ENCODE measurements around the gene LAMC1.

DNA sequence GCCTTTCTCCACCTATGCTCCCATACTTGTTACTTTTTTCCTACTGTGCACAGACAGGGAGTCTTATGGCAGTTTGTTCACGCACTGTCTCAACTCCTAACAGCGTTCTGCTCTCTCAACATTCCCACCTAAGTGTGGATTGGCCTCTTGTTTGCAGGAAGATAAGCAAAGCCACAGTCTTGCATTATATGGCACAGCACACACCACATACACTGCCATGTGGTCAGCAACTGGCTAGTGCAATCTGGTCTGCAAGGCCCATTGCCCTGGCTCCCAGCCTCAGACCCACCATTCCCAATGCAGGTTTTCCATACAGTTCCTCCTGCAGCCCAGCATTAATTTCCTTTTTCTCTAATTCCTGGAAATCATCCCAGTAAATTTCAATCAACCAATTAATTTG, 124.5 kb downstream of the LAMC1 start:
- TF ChIP-seq, protein P1, sequence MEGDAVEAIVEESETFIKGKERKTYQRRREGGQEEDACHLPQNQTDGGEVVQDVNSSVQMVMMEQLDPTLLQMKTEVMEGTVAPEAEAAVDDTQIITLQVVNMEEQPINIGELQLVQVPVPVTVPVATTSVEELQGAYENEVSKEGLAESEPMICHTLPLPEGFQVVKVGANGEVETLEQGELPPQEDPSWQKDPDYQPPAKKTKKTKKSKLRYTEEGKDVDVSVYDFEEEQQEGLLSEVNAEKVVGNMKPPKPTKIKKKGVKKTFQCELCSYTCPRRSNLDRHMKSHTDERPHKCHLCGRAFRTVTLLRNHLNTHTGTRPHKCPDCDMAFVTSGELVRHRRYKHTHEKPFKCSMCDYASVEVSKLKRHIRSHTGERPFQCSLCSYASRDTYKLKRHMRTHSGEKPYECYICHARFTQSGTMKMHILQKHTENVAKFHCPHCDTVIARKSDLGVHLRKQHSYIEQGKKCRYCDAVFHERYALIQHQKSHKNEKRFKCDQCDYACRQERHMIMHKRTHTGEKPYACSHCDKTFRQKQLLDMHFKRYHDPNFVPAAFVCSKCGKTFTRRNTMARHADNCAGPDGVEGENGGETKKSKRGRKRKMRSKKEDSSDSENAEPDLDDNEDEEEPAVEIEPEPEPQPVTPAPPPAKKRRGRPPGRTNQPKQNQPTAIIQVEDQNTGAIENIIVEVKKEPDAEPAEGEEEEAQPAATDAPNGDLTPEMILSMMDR (conservative IDR thresholded peaks at IDR 0.05; ENCODE audit: low read depth, low read length): no peak
- no peak for TF ChIP-seq EZH2 (IDR thresholded peaks at IDR 0.05; ENCODE audit: borderline replicate concordance, low read depth, low read length, poor library complexity, severe bottlenecking)

All from A673 (cell line).